DOHH2 (cell line): ENCODE measurements around the gene SIRT3.
"Not testable (repeated sequence)": the region's sequence is repeated elsewhere in the genome, so short reads cannot be mapped to it uniquely, and the experiment has no call there.

Source experiments
- H3F3A ChIP-seq: fragments of 200-600 bp; sonication (generic), shearing (Covaris generic); 2 replicates; pipeline ENCODE4 v1.6.0; 2016; ENCODE audit warnings: antibody characterized with exemption, mild to moderate bottlenecking; ENCODE audit not compliant: control insufficient read depth, insufficient read depth
- H3K27ac ChIP-seq: fragments of 200-600 bp; sonication (generic); 2 replicates; pipeline ENCODE4 v1.5.1; 2014; ENCODE audit warnings: low read depth, mild to moderate bottlenecking, low read length, moderate library complexity
- H3K27me3 ChIP-seq: fragments of 200-600 bp; sonication (generic); 2 replicates; pipeline ENCODE4 v1.6.1; 2014; ENCODE audit warnings: mild to moderate bottlenecking, low read length, mixed read lengths; ENCODE audit not compliant: control insufficient read depth
- H3K36me3 ChIP-seq: fragments of 200-600 bp; sonication (generic); 2 replicates; pipeline ENCODE4 v1.6.1; 2014; ENCODE audit warnings: mild to moderate bottlenecking, low read length, moderate library complexity, mixed read lengths; ENCODE audit not compliant: control insufficient read depth
- H3K4me1 ChIP-seq: fragments of 200-600 bp; sonication (generic); 2 replicates; pipeline ENCODE4 v1.6.1; 2014; ENCODE audit warnings: mild to moderate bottlenecking, low read length, mixed read lengths; ENCODE audit not compliant: control insufficient read depth
- H3K4me2 ChIP-seq: fragments of 200-600 bp; sonication (generic); 2 replicates; pipeline ENCODE4 v1.6.0; 2014; ENCODE audit warnings: mild to moderate bottlenecking, low read length, moderate library complexity
- H3K4me3 ChIP-seq: fragments of 200-600 bp; sonication (generic); 2 replicates; pipeline ENCODE4 v1.5.1; 2014; ENCODE audit warnings: mild to moderate bottlenecking, low read length, mixed read lengths
- H3K79me2 ChIP-seq: fragments of 200-600 bp; sonication (generic); 2 replicates; pipeline ENCODE4 v1.6.1; 2014; ENCODE audit warnings: mild to moderate bottlenecking, low read length, mixed read lengths; ENCODE audit not compliant: control insufficient read depth
- H3K9me2 ChIP-seq: fragments of 200-600 bp; sonication (generic); replicated peaks from 2 replicates; pipeline ENCODE4 v1.6.1; 2014; ENCODE audit warnings: mild to moderate bottlenecking, low read length, mixed read lengths; ENCODE audit not compliant: control insufficient read depth
- H3K9me3 ChIP-seq: fragments of 200-600 bp; sonication (generic); 2 replicates; pipeline ENCODE4 v1.6.1; 2014; ENCODE audit warnings: antibody characterized with exemption, low read length, mixed read lengths; ENCODE audit not compliant: control insufficient read depth, insufficient read depth
- H4K20me1 ChIP-seq: fragments of 200-600 bp; sonication (generic); 2 replicates; pipeline ENCODE4 v1.6.0; 2014; ENCODE audit warnings: low read depth, mild to moderate bottlenecking, antibody characterized with exemption, low read length, moderate library complexity; ENCODE audit not compliant: control insufficient read depth, insufficient read depth
- TF ChIP-seq, protein P1 (sequence below): fragments of 200-600 bp; sonication (generic); IDR thresholded peaks from one replicate; pipeline ENCODE4 v1.5.1; 2014; ENCODE audit warnings: antibody characterized with exemption, mild to moderate bottlenecking, low read depth, low read length; ENCODE audit not compliant: poor library complexity, severe bottlenecking

SIRT3 gene

DNA sequence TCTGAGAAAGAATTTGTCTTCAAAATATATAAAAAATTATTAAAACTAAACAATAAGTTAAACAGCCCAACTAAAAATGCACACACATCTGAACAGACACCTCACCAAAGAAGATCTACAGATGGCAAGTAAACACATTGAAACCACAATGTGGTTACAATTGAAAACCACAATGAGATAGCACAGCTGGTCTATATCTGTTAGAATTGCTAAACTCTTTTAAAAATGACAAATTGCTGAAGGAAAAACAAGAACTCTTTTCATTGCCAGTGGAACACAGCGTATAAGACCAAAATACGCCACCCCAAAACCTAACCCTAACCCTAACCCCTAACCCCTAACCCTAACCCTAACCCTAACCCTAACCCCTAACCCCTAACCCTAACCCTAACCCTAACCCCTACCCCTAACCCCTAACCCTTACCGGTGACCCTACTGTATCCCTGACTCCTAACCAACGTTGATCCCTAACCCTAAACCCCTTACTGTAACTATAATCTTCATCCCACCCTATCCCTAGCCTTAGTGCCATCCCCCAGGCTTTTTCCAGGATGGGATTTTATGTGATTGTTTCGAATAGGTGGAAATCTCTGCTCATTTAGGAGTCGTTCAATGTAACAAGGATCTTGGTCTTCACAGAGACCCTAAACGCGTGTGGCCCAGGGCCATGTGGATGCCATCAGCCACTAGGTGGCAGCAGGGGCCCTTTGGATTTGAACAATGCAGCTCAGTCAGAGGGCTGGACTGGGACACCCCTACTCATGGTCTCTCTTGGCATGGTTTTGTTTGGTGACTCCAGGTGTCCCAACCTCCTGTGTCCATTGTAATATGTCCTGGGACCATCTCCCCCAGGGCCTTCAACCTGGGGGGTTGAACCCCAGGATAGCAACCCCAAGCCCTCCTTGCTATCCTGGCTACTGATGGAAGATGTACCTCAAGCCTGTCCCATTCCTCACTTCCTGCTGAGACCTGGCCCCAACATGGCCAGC lies 44.4 kb downstream of the SIRT3 start:
- not testable (repeated sequence) for H3K4me2 ChIP-seq, H4K20me1 ChIP-seq, H3K4me1 ChIP-seq, H3K79me2 ChIP-seq, H3K9me2 ChIP-seq, H3K27ac ChIP-seq, H3K9me3 ChIP-seq, H3K4me3 ChIP-seq, H3K27me3 ChIP-seq, H3K36me3 ChIP-seq, H3F3A ChIP-seq
- TF ChIP-seq, protein P1, sequence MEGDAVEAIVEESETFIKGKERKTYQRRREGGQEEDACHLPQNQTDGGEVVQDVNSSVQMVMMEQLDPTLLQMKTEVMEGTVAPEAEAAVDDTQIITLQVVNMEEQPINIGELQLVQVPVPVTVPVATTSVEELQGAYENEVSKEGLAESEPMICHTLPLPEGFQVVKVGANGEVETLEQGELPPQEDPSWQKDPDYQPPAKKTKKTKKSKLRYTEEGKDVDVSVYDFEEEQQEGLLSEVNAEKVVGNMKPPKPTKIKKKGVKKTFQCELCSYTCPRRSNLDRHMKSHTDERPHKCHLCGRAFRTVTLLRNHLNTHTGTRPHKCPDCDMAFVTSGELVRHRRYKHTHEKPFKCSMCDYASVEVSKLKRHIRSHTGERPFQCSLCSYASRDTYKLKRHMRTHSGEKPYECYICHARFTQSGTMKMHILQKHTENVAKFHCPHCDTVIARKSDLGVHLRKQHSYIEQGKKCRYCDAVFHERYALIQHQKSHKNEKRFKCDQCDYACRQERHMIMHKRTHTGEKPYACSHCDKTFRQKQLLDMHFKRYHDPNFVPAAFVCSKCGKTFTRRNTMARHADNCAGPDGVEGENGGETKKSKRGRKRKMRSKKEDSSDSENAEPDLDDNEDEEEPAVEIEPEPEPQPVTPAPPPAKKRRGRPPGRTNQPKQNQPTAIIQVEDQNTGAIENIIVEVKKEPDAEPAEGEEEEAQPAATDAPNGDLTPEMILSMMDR: peak; percentile 40

GRCh38 chr11:190546-190945 lies 45.6 kb downstream of the SIRT3 start:
- H3K9me2 ChIP-seq, H3K36me3 ChIP-seq, H3K9me3 ChIP-seq, H3K4me3 ChIP-seq, H3K4me1 ChIP-seq, H4K20me1 ChIP-seq, H3K4me2 ChIP-seq, H3K79me2 ChIP-seq, H3F3A ChIP-seq, H3K27ac ChIP-seq, H3K27me3 ChIP-seq: not testable (repeated sequence)

- H3F3A ChIP-seq, H3K4me2 ChIP-seq, H4K20me1 ChIP-seq, H3K36me3 ChIP-seq, H3K27me3 ChIP-seq, H3K4me3 ChIP-seq, H3K9me2 ChIP-seq, H3K4me1 ChIP-seq, H3K27ac ChIP-seq, H3K9me3 ChIP-seq, H3K79me2 ChIP-seq: not testable (repeated sequence)
- TF ChIP-seq, protein P1: peak; percentile 19
Observed at GRCh38 chr11:189843-190311, 46.3 kb downstream of the SIRT3 start.

GRCh38 chr11:189200-189783 lies 46.9 kb downstream of the SIRT3 start:
- H3K9me2 ChIP-seq, H3K9me3 ChIP-seq, H3K36me3 ChIP-seq, H3K4me1 ChIP-seq, H3K27ac ChIP-seq, H3K79me2 ChIP-seq, H4K20me1 ChIP-seq, H3K4me3 ChIP-seq, H3K27me3 ChIP-seq, H3F3A ChIP-seq, H3K4me2 ChIP-seq: not testable (repeated sequence)
- TF ChIP-seq, protein P1: peak; percentile 10
